CD4-positive, CD25-positive, alpha-beta regulatory T cell (primary cell): ENCODE results near the gene DOCK11. TPM values are rescaled to one million over a fixed set of nuclear protein-coding genes. Genes with fewer than 3 reads are reported as not detected.

ENCODE experiments used
- ATAC-seq, 2 donors: fragments of 150-1000 bp; cut with Tn5 transposase; one replicate each; pipeline ENCODE4 v1.10.0; 2021; ENCODE audit warnings: low read depth in 2 of 2, moderate number of reproducible peaks in 2 of 2, moderate library complexity in 1 of 2
- DNase-seq, 3 donors: peaks; one replicate each; pipeline versions ENCODE4 v3.0.0 to v3.0.0-alpha.2; 2012 to 2022; ENCODE audit warnings: mixed read lengths in 1 of 3
- H3K27ac ChIP-seq: one replicate; pipeline ENCODE4 v1.7.0; 2013; ENCODE audit warnings: mild to moderate bottlenecking, low read length; ENCODE audit not compliant: insufficient read depth, poor library complexity, severe bottlenecking
- H3K27me3 ChIP-seq: one replicate; pipeline ENCODE4 v1.7.0; 2013; ENCODE audit warnings: low read length; ENCODE audit not compliant: control insufficient read depth, insufficient read depth
- H3K36me3 ChIP-seq: one replicate; pipeline ENCODE4 v1.7.0; 2013; ENCODE audit warnings: mild to moderate bottlenecking, low read length, moderate library complexity; ENCODE audit not compliant: control insufficient read depth, insufficient read depth
- H3K4me1 ChIP-seq: 2 replicates; pipeline ENCODE4 v1.7.0; 2013; ENCODE audit warnings: mild to moderate bottlenecking, low read length; ENCODE audit not compliant: insufficient read depth, control insufficient read depth, poor library complexity, severe bottlenecking
- H3K4me3 ChIP-seq: one replicate; pipeline ENCODE4 v1.7.0; 2013; ENCODE audit warnings: low read depth, mild to moderate bottlenecking, low read length, moderate library complexity
- H3K9me3 ChIP-seq, 2 experiments: 1 replicate in 1 of 2; 2 replicates in 1 of 2; pipeline ENCODE4 v1.7.0; 2013; ENCODE audit warnings: low read length in 2 of 2, mild to moderate bottlenecking in 1 of 2, moderate library complexity in 1 of 2; ENCODE audit not compliant: control insufficient read depth in 2 of 2
- H3K27ac Mint-ChIP-seq, 3 donors: one replicate each; pipeline ENCODE4 v1.8.0; 2020 to 2022; ENCODE audit warnings: mild to moderate bottlenecking in 3 of 3, mixed read lengths in 3 of 3, moderate library complexity in 2 of 3
- H3K27me3 Mint-ChIP-seq: one replicate; pipeline ENCODE4 v1.8.0; 2022; ENCODE audit warnings: mild to moderate bottlenecking, mixed read lengths
- H3K36me3 Mint-ChIP-seq: one replicate; pipeline ENCODE4 v1.8.0; 2020; ENCODE audit warnings: mixed read lengths
- H3K4me1 Mint-ChIP-seq, 4 donors: one replicate each; pipeline ENCODE4 v1.8.0; 2020 to 2022; ENCODE audit warnings: mixed read lengths in 4 of 4, mild to moderate bottlenecking in 1 of 4
- H3K4me3 Mint-ChIP-seq, 4 donors: one replicate each; pipeline ENCODE4 v1.8.0; 2020 to 2022; ENCODE audit warnings: mild to moderate bottlenecking in 4 of 4, mixed read lengths in 4 of 4, moderate library complexity in 3 of 4
- H3K9me3 Mint-ChIP-seq, 7 donors: one replicate each; pipeline ENCODE4 v1.8.0; 2020 to 2022; ENCODE audit warnings: mixed read lengths in 7 of 7, mild to moderate bottlenecking in 3 of 7, moderate library complexity in 2 of 7
- polyA plus RNA-seq, 4 donors: library from polyadenylated mRNA; unstranded; fragments of 300-500 nt; fragmentation: Illumina TruSeq; gene quantifications; one replicate each; pipeline ENCODE4 v1.2.3, GENCODE V29; 2021
- total RNA-seq: library from RNA; stranded (reverse); gene quantifications from one replicate; pipeline ENCODE4 v1.2.3, GENCODE V29; 2022

Gene DOCK11
- total and polyA plus RNA-seq, 5 donors from 2014 or later = 26.5 to 126 (median 35.2) TPM

DNA sequence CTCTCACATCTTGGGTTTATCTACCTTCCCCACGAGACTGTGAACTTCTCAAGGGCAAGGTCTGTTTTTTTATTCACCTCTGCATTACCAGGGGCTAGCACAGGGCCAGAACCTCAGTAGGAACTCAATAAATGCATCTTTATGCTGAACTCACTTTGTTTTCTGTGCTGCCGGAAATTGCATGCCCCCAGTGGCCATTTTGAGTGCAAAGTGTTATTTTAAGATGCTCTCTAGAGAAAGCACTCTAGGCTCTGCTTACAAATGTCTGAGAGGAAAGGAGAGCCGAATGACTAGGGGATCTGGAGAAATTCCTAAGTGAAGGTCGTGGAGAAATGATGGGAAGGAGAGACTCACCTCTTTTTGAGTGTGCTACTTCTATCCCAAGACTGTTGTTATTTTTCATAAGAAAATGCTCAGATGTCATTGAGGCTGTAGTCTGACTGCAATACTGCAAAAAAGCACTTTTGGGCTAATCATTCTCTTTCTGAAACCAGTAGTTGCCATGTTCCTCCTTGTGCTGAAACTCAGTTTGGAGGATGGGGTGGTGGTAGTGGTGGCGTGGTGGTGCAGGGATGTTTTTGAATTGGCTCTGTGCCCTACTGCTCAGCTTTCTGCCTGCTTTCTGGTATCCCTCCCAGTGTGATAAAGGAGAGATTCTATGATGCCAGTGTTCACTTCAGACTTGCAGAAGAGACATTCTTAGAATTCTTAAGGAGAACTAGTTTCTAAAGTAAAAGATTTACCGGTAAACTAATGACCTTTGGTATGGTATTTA, 41.3 kb downstream of the DOCK11 start:
- Mint-ChIP-seq H3K4me1 (peaks cover 18 to 79% (median 54%) of the 10 kb centered on the region in 4 donors), H3K9me3 (peaks cover 0 to 1% (median 0%) of the 10 kb centered on the region in 7 donors), H3K36me3 (peaks cover 8% of the 10 kb centered on the region), H3K27me3 (no peaks in the 10 kb centered on the region), H3K27ac (peak overlapping the region; percentile 47 to 86 (median 84)), H3K4me3 (peak overlapping the region; percentile 11 to 80 (median 70))
- Histone ChIP-seq H3K27me3 (no peaks in the 10 kb centered on the region), H3K4me1 (peaks cover 57% of the 10 kb centered on the region), H3K9me3 (no peaks in the 10 kb centered on the region), H3K36me3 (no peaks in the 10 kb centered on the region), H3K4me3 (peak overlapping the region; percentile 72), H3K27ac (peak overlapping the region; percentile 71)
- ATAC-seq (peak; percentile 74 to 79), DNase-seq (peak; percentile 41 to 73 (median 62))

DNA sequence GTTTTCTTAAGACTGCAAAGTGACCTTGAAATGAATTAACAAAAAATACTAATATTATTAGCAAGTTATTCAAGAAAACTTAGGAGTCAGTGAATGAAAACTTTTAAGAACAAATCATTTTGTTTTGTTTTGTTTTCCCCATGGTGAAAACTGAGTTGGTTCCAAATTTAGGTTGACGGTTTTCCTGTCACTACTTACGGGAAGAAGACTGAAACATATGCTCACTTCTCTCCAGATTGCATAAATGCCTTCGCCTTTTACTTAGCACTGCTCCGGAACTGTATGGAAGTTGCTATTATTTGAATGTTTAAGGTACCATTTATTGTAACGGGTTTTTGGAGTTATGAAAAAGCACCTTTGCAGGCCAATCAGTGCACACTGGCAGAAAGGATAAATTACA, 42.8 kb downstream of the DOCK11 start:
- H3K9me3 Mint-ChIP-seq = no peaks in the 10 kb centered on the region
- peak overlapping the region in 3 of 4 donors; percentile 17 to 82 (median 24) for H3K4me3 Mint-ChIP-seq
- peaks cover 16 to 75% (median 48%) of the 10 kb centered on the region in 4 donors for H3K4me1 Mint-ChIP-seq
- peaks cover 6% of the 10 kb centered on the region for H3K36me3 ChIP-seq
- peak overlapping the region in 2 of 3 donors; percentile 67 to 72 for H3K27ac Mint-ChIP-seq
- no peaks in the 10 kb centered on the region for H3K9me3 ChIP-seq
- ATAC-seq = no peak
- H3K4me3 ChIP-seq = peak overlapping the region; percentile 14
- H3K27me3 Mint-ChIP-seq = no peaks in the 10 kb centered on the region
- peak overlapping the region; percentile 71 for H3K27ac ChIP-seq
- H3K27me3 ChIP-seq = no peaks in the 10 kb centered on the region
- H3K36me3 Mint-ChIP-seq = peaks cover under 1% of the 10 kb centered on the region
- no peak for DNase-seq
- peaks cover 53% of the 10 kb centered on the region for H3K4me1 ChIP-seq

DNA sequence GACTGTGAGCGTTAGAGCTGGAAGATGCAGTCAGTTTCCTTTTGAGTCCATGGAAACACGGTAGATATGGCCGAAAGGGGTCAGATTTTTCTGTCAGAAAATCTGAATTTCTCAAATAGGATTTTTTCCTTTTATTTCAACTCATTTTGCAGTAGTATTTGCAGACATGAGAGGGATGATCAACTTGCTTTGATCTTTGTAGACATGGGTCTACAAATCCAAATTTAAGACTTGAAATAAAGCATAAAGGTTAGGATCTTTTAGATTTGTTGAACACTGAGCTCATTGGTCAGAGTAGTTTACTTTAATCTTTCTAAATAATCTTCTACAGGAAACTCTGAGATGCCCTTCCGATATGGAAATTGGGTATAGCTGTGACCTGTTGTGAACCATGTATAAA, 44.7 kb downstream of the DOCK11 start:
- H3K4me3 Mint-ChIP-seq = no peak overlapping the region
- H3K36me3 Mint-ChIP-seq = peaks cover 4% of the 10 kb centered on the region
- DNase-seq (no peak), ATAC-seq (no peak)
- Histone ChIP-seq H3K4me1 (peaks cover 44% of the 10 kb centered on the region), H3K27me3 (no peaks in the 10 kb centered on the region), H3K9me3 (no peaks in the 10 kb centered on the region), H3K27ac (no peak overlapping the region), H3K36me3 (peaks cover 19% of the 10 kb centered on the region), H3K4me3 (no peak overlapping the region)
- no peak overlapping the region for H3K27ac Mint-ChIP-seq
- H3K27me3 Mint-ChIP-seq = no peaks in the 10 kb centered on the region
- peaks cover 0 to 1% (median 0%) of the 10 kb centered on the region in 7 donors for H3K9me3 Mint-ChIP-seq
- H3K4me1 Mint-ChIP-seq = peaks cover 10 to 56% (median 34%) of the 10 kb centered on the region in 4 donors

DNA sequence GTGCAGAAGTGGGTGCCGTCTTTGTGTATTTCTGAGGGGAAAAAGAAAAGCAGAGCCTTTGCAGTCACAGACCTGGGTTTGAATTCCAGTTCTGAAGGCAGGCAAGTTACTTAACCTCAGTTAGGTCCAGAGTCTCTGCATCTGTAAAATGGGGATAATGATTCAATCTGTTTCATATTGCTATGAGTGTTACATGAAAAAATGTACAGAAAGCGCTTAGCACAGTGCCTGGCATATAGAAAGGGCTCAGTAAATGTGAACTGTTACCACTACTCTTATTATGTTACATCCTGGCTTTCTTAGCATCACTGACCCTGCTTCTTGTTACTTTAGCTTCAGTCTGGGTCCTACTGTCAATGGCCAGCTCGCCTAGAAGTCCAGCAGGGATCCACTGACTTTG, 45.9 kb downstream of the DOCK11 start:
- H3K4me1 Mint-ChIP-seq = peaks cover 11 to 44% (median 25%) of the 10 kb centered on the region in 4 donors
- Histone ChIP-seq H3K4me3 (peak overlapping the region; percentile 0), H3K9me3 (no peaks in the 10 kb centered on the region), H3K4me1 (peaks cover 34% of the 10 kb centered on the region), H3K27me3 (no peaks in the 10 kb centered on the region), H3K27ac (no peak overlapping the region), H3K36me3 (peaks cover 30% of the 10 kb centered on the region)
- DNase-seq = no peak
- no peak for ATAC-seq
- H3K9me3 Mint-ChIP-seq = peaks cover 0 to 1% (median 0%) of the 10 kb centered on the region in 7 donors
- H3K4me3 Mint-ChIP-seq = no peak overlapping the region
- peak overlapping the region in 2 of 3 donors; percentile 21 to 84 for H3K27ac Mint-ChIP-seq
- peaks cover 4% of the 10 kb centered on the region for H3K36me3 Mint-ChIP-seq
- H3K27me3 Mint-ChIP-seq = no peaks in the 10 kb centered on the region

DNA sequence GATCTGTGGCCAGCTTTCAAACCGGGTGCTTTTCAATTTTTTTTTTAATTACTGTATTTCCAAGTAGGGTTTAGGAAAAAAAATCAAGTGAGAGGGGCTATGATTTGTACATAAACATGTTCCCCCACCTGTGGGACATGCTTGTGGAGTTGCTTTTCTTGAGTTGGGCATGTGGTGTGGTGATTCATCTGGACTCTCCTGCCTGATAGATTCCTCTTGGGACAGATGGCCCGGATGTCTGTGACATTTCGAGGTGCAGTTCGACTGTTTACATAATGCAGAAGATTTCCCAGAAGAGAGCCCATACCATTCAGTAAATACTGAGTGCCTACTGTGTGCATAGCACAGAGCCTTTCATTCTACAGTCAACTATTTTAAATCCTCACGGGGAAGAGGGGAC, 49.9 kb downstream of the DOCK11 start:
- Mint-ChIP-seq H3K27ac (peak overlapping the region in 1 of 3 donors; percentile 22), H3K27me3 (no peaks in the 10 kb centered on the region), H3K4me1 (peaks cover 7 to 19% (median 13%) of the 10 kb centered on the region in 4 donors), H3K4me3 (no peak overlapping the region), H3K36me3 (peaks cover 4% of the 10 kb centered on the region), H3K9me3 (peaks cover 0 to 1% (median 0%) of the 10 kb centered on the region in 7 donors)
- peaks cover 68% of the 10 kb centered on the region for H3K36me3 ChIP-seq
- DNase-seq (no peak), ATAC-seq (no peak)
- H3K27me3 ChIP-seq = no peaks in the 10 kb centered on the region
- no peak overlapping the region for H3K4me3 ChIP-seq
- H3K9me3 ChIP-seq = no peaks in the 10 kb centered on the region
- no peak overlapping the region for H3K27ac ChIP-seq
- H3K4me1 ChIP-seq = peaks cover 5% of the 10 kb centered on the region

DNA sequence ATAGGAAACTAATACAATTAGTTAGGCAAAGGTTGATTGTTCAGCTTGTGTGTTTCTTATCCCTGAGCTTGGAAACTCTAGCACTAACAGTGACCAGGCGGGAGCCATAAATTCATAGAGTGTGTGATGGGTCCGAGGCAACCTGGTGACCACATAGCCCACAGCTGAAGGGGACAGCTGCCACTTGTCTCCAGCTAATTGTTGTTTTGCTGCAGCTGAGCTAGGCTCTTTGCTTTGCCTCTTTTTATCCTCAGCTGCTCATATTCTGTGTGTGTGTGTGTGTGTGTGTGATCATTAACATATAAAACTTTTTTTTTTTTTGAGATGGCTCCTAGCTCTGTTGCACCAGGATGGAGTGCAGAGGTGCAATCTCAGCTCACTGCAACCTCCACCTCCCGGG, 53.2 kb downstream of the DOCK11 start:
- DNase-seq = no peak
- Mint-ChIP-seq H3K27ac (no peak overlapping the region), H3K36me3 (peaks cover 8% of the 10 kb centered on the region), H3K4me3 (no peak overlapping the region), H3K27me3 (no peaks in the 10 kb centered on the region), H3K9me3 (peaks cover 0 to 3% (median 0%) of the 10 kb centered on the region in 7 donors), H3K4me1 (peaks cover 7 to 22% (median 9%) of the 10 kb centered on the region in 4 donors)
- Histone ChIP-seq H3K27ac (no peak overlapping the region), H3K9me3 (no peaks in the 10 kb centered on the region), H3K4me3 (no peak overlapping the region), H3K27me3 (no peaks in the 10 kb centered on the region), H3K4me1 (peaks cover 9% of the 10 kb centered on the region), H3K36me3 (peaks cover 69% of the 10 kb centered on the region)
- no peak for ATAC-seq

DNA sequence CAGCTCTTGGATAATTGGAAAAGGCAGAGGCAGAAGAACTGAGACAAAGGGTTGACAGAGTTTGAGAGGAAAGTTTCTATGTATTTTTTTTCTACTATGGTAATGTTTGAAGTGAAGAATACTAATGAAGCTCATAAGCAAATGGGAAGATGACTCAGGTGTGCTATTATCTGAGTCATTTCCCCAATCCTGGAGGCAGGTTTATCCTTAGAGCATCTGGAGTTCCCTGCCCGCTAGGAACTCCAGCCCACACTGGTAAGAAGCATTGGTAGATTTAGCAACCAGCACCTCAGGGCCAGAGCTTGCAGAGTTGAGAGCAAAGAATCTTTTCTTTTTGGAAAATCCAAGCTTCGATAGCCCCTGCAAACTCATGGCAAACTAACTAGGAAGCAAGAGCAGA, 55.2 kb downstream of the DOCK11 start:
- Histone ChIP-seq H3K9me3 (no peaks in the 10 kb centered on the region), H3K27me3 (no peaks in the 10 kb centered on the region), H3K4me1 (peaks cover 9% of the 10 kb centered on the region), H3K4me3 (no peak overlapping the region), H3K27ac (no peak overlapping the region), H3K36me3 (peaks cover 61% of the 10 kb centered on the region)
- Mint-ChIP-seq H3K9me3 (peaks cover 0 to 2% (median 0%) of the 10 kb centered on the region in 7 donors), H3K4me1 (peaks cover 4 to 25% (median 11%) of the 10 kb centered on the region in 4 donors), H3K27me3 (no peaks in the 10 kb centered on the region), H3K27ac (peak overlapping the region in 2 of 3 donors; percentile 48 to 90), H3K4me3 (no peak overlapping the region), H3K36me3 (peaks cover 3% of the 10 kb centered on the region)
- ATAC-seq (no peak), DNase-seq (no peak)
